ENCODE results near the gene IL36RN.

The IL36RN gene

GRCh38 chr2:113058998-113059960, at the start of gene IL36RN:
IL36RN (plus strand) TSS chr2:113059198; CDS start chr2:113059439, 241 bp downstream.
- DNase-seq = no peak

DNA sequence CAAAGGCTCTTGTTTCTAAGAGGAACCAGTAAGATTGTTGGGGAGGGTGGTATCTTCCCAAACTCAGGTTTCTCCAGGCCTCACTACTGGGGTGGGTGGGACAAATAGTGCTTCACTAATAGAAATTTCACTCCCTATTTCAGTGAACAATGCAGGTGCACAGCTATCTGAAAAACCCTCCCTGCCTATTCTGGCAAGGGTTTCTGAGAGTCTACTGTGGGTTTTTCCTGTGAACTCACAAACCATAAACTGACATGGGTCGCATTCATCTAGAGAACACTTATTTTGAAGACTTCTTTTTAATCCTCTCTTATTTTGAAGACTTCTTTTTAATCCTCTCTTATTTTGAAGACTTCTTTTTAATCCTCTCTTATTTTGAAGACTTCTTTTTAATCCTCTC, 49.4 kb upstream of the IL36RN start:
- no peak for DNase-seq

- DNase-seq = no peak
Measured at GRCh38 chr2:113010088-113010487, 48.9 kb upstream of the IL36RN start.

GRCh38 chr2:113011108-113011507, 47.9 kb upstream of the IL36RN start:
- no peak for DNase-seq

GRCh38 chr2:113012436-113013335, 46.3 kb upstream of the IL36RN start:
- no peak for DNase-seq

- DNase-seq = no peak
Measured at GRCh38 chr2:113013336-113013661, 45.7 kb upstream of the IL36RN start.

GRCh38 chr2:113014067-113014466, 44.9 kb upstream of the IL36RN start:
- DNase-seq = no peak

DNA sequence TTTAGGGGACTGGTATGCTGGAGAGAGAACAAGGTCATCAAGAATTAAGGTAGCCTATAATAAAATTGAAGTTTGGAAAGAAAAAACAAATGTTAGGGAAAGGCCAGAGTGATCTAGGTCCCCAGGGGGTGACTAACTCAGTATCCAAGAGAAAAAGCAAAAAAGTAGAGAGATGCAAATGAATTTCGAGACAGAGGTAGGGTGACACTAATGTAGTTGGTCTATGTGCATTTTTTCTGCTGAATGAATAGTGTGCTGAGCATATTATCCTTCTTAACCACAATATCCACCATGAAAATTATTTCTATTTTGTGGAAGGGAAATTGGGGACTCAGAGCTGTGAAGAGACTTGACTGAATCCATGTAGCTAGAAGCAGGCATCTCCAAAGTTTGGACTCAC, 44.0 kb upstream of the IL36RN start:
- DNase-seq = no peak

DNA sequence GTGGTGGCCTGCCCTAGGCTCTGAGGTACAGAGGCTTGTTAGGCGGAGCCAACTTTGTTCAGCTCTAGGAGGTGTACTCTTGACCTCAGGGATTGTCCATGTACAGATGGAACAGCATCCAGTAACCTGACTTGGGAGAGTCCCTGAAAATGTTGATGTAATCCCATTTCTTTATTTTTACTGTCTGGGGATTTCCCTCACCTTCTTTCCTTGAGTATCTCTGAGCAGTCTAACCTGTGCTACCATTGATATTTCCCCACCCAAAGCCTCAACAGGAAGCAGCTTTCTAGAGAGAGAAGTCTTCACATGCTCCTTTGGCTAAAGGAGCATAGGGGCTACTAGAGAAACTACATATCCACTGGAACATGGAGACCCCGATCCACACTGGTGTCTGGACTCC, 43.3 kb upstream of the IL36RN start:
- no peak for DNase-seq

GRCh38 chr2:113018509-113018908, 40.5 kb upstream of the IL36RN start:
- DNase-seq = no peak

DNA sequence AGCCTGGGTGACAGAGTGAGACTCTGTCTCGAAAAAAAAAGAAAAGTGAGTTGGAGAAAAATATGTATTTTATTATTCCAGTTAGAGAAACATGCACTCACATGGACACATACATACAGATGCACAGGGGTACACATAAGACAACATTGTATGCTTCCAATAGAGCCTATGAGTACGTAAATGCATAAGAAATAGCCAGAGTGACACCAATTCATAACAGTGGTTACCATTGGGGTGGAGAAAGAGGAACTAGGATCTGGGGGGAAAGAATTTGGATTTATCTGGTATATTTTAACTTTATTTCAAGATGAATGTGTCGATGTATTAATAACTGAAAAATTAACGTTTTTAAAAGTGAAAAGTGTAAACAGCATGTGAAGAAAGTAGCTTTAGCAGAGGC, 37.7 kb upstream of the IL36RN start:
- DNase-seq = no peak

- DNase-seq = no peak
Measured at GRCh38 chr2:113024764-113025163, 34.2 kb upstream of the IL36RN start.

GRCh38 chr2:113025737-113026136, 33.3 kb upstream of the IL36RN start:
- no peak for DNase-seq

DNA sequence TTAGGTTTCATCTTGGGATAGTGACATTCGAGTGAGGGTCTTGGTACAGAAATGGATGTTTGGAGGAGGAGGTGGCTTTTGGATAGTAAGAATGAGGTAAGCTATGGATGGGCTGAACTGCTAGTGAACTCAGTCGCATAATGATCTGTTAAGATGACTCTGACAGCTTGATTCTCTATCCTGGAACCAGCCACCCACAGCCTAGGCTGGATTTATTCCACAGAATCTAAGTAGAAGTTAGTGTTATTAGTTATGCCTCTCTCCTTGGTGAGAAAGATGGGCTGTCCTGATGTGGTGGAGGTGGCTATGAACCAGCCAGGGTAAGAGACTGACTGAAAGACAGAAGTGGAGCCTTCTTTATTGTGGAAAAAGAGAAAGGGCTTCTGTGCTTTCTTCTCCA, 31.3 kb upstream of the IL36RN start:
- DNase-seq = no peak

DNA sequence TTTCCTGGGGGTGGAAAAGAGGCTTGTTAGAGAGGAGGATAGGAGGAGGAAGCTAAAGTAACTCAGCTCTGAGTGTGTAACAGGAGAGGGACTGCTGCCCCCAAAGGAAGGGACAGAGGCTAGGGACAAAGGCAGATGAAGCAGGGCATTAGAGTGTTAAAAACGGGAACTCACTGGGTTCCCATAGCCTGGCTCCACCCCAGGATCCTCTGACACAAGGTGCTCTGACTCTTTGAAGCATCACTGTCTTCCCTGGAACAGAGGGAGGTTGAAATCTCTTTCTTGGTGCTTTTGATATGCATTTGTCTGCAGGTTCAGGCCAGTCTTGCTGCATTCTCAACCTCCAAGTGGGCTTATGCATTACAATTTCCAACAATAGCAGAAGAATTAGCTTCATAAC, 30.9 kb upstream of the IL36RN start:
- no peak for DNase-seq

GRCh38 chr2:113032737-113033136, 26.3 kb upstream of the IL36RN start:
- no peak for DNase-seq

DNA sequence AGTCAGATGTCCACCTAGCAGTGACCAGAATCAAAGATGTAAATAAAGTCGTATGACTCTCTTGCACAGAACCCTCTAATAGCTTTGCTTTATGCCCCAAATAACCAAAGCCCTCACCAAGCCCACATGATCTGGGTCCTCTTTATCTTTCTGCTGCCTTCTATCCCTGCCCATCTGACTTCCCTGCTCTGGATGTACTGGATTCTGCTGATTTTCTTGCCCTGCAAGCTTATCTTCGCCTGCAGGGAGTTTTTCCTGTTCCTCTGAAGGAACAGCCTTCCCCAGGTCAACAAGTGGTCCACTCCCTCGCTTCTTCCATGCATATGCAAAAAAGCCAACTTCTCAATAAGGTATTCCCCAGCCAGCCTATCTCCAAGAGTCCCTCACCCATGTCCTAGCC, 25.0 kb upstream of the IL36RN start:
- no peak for DNase-seq

DNA sequence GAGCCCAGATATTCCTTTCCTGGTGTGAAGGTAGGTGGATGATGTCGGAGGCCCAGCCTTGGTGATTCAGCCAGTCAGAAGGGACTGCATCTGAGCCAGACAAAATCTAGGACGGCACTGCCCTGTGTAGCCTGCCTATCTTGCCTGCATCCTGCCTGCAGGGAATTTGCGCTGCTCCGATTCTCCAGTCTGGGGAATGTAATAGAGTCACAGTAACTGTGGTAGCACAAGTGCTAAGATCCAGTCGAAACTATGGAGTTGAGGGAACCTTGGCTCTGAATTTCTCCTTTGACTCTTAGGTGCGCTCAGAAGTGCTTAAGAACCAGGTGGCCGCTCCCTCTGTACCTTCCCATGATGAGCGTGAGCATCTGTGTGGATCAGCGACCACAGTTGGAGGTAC, 22.2 kb upstream of the IL36RN start:
- no peak for DNase-seq

- DNase-seq = no peak
Measured at GRCh38 chr2:113038291-113038690, 20.7 kb upstream of the IL36RN start.

DNA sequence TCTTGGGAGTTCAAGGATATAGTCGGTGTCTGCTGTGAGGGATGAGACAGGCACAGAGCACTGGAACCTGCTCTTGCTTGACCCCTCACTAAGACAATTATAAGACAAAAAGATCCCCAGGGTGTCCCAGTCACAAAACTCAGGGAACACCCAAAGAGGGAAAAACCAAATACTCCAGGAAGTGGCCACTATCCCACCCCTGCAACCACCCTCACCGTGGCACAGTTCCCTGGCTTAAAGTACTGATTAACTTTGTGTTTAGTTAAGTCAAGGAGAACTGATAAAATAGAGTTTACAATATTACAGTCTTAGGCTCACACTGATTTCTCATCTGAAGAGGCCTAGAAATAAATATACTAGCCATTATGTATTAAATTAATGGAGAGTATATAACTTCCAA, 19.8 kb upstream of the IL36RN start:
- no peak for DNase-seq

- no peak for DNase-seq
Measured at GRCh38 chr2:113039719-113040118, 19.3 kb upstream of the IL36RN start.

- no peak for DNase-seq
Measured at GRCh38 chr2:113041871-113042270, 17.1 kb upstream of the IL36RN start.

DNA sequence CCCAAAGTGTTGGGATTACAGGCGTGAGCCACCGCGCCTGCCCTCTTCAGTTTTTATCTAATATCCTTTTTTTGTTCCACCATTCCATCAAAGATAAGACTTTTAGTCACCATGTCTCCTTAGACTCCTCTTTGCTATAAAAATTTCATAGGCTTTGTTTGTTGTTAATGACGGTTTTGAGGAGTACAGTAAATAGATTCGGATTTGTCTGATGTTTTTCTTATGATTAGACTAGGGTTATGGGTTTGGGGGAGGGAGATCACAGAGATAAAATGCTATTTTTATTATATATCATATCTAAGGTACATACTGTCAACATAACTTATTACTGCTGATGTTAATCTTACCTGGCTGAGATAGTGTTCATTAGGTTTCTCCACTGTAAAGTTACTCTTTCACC, 12.5 kb upstream of the IL36RN start:
- no peak for DNase-seq
